ENCODE results near the gene PDE6G.
"Not testable (repeated sequence)": the region's sequence is repeated elsewhere in the genome, so short reads cannot be mapped to it uniquely, and the experiment has no call there.

Gene PDE6G

DNA sequence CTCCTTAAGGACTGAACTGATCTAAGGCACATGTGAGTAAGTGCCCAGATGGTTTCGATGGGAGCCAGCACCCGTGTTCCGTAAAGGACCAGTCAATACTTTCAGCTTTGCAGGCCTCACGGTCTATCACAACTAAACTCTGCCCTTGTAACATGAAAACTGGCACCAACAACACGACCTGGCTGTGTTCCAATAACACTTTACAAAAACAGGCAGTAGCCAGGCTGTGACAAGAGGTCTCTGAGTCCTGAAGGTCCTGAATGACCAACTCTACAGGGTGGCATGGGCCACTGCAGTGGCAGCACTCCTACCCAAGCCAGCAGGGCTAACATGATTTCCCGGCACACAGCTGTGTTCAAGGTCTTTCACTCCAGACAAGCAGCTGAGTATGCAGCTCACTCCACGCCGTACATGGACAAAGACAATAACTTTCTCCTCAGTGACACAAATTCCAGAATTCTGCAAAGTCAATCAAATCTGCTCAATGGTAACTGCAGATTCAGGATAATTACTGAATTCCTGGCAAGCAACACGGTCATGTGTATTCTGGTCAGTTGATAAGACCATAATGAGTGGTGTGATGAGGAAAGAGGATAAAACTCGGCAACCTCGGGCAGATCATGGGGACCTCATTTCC, 34.7 kb downstream of the PDE6G start:
- DNase-seq, result no peak

DNA sequence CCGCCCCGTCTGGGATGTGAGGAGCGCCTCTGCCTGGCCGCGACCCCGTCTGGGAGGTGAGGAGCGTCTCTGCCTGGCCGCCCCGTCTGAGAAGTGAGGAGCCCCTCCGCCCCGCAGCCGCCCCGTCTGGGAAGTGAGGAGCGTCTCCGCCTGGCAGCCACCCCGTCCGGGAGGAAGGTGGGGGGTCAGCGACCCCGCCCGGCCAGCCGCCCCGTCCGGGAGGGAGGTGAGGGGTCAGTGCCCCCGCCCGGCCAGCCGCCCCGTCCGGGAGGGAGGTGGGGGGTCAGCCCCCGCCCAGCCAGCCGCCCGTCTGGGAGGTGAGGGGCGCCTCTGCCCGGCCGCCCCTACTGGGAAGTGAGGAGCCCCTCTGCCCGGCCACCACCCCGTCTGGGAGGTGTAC, 38.0 kb downstream of the PDE6G start:
- not testable (repeated sequence) for DNase-seq

DNA sequence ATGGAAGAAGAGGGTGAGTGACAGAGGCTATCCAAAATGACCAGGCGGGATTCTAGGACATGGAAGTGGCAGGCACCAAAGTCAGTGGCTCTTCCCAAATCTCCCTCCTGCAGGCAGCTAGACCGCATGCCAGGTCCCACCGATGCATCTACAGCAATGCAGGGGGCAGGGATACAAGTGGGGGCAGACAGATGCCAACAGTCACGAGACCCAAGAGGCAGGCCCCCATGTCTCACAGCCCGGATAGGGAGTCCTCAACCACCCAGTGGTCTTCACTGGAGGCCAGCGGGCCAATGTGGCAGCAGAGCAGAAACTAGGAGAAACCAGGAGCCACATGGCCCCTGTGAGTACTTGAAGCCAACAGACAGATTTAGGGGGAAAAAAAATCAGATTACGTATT, 39.5 kb downstream of the PDE6G start:
- DNase-seq, result no peak

DNA sequence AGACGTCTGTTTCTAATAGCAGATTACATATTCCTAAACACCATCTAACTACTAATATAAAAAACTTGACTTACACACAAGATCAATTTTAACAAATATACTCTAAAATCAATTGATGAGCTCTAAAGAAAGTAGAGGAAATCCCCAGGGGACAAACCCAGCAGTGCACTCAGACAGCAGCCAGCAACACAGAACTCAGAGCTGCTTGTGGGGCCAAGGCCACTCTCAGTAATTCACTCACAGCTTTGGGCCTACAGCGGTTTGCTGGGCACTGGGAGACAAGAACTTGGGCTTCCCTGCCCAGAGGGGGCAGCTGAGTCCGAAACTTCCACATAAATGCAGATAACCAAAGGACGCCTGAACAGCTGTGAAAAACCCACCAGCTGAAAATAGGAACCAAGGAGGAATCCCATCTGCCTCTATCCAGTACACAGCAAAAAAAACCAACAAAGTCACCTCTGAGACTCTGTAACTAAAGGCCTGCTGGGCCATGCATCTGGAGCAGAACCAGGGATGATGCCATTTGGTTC, 40.9 kb downstream of the PDE6G start:
- no peak for DNase-seq

DNA sequence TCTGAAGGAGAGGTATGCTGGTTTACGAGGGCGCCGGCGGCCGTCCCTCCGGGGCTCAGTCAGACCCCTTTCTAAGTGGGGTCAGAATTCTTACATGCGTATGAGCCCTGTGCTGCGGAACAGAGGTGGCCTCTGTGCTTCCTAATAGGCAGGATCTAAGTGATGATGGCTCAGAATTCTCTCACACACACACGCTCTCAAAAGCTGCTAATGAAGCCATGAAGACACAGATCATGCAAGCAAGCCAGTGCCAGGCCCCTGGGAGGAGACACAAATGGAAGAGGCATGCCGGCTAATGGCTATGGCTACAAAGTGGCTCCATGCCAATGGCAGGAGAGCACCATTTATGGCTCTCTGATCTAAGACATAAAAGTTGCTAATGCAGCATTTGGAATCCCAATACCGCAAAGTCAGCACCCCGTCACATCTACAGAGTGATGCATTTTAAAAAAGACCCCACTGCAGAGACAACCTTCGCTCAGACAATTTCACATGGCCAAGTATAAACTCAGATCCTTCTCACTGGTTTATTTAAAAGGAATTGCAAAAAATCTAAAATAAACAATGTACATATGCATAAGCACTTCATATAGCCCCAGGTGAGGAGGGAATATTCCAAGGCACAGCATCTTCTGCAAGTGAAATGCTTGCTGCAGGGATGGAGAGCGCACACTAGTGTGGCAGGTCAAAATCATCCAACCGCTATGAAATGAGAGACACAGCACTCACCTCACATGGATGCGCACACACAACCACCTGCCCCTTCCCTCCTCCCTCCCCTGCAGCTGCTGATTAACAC, 44.0 kb downstream of the PDE6G start:
- no peak for DNase-seq

DNA sequence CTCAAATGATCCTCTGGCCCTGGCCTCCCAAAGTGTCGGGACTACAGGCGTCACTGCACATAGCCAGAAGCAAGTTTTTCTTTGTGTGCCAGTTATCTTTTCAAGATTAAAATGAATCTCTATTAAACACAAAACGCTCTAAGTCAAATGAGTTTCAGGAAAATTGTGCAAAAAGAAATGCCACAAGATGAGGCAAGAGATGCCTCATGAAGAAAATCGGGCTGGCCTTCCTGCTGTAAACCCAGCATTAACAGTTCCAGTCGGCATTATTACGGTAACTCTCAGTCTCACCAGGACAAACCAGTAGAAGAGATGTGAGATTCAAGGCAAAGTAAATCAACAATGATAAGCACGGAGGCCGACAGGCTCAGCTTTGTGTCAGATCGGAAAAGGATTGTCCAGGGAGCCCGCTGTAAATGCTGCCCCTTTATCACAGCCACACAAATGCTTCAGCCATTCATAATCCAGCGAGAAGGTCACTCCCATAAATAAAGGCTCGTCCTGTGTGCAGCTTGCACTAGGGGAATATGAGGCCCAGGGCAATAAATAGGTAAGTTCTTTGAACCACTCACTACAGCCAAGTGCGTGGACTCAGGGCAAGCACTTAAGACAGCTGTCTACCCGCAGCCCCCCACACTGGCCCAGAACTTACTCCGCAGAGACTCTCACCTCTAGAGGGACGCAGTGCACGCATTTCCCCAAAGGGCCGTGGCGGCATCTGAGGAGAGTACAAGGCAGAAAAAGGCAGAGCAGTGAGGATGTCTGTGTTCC, 46.6 kb downstream of the PDE6G start:
- no peak for DNase-seq

DNA sequence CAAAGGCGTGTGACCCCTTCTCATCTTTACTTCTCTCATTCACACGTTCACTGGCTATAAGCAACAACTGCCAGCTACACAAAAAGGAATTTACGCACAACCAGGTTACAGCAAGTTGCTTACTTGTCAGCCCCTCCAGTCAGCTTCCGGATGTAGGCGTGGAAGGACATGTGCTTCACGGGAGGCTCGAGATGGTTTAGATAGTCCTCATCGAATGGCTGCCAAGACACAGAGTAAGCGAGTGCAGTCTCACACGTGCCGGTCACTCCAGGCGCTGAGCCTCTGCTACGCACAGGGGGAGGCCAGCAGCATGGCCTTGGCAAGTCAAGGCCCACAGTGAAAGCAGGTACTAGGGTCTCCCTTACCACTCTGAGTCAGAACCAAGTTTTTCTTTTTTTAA, 47.7 kb downstream of the PDE6G start:
- DNase-seq, result no peak

DNA sequence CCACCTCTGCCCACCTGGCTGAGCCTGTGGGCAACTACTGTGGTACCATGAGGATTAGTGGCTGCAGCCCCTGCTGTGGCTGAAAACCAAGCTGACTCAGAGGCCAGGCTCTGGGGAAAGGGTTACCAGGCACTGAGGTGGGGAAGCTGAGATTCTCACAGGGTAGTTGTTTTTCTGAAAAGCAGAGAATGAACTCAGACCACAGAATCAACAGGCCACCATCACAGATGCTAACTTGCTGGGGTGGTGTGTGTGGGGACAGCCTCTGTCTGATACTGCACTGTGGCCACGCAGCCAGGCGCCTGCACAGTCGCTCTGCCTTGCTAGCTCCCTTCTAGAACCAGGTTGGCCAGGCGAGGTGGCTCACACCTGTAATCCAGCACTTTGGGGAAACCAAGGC, 48.3 kb downstream of the PDE6G start:
- DNase-seq, result no peak

DNA sequence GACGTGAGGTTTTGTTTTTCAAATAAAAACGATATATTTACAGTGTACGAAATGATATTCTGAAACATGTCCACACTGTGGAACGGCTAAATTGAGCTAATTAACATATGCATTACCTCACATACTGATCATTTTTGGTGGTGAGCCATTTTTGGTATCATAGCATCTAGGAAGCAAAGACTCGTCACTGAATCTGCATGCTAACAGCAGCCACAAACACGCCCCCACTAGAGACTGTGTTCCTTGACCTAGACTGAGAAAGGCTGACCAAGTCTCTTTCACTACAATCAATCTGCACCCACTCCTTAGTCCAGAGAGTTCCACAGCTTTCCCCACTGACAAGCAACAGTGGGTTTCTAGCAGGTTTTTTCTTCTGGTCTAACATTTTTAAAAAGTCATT, 48.9 kb downstream of the PDE6G start:
- DNase-seq, result no peak

DNA sequence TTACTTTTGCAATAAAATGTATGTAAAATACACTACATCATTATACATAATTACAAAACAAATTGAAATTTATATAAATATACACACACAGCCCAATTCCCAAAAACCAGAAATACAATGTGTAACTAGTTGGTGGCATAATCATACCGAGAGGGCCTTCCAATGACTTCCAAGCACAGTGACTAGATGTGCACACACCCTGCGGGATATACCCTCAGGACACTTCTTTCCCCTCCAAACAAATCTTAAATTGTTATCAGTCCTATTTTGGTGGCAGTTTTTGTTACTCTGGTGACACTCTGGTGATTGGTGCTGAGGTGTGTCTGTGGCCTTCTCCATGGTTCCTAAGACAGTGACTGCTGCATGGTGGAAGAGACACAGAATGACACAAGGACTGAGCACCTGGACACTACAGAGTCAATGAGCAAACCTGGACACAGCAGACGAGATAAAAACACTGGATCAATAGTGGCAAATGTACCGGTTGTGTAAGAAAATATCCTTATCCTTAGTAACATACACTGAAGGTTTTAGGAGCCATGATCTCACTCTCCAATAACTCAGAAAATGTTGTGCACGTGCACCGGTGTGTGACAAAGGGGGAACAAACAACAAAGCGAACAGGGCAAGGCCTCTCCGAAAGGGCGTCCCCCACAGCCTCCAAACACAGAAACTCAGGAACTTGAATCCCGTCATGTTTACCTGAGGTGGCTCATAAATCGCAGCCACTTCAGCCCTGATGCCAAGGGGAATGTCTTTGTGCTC, 52.3 kb downstream of the PDE6G start:
- no peak for DNase-seq

DNA sequence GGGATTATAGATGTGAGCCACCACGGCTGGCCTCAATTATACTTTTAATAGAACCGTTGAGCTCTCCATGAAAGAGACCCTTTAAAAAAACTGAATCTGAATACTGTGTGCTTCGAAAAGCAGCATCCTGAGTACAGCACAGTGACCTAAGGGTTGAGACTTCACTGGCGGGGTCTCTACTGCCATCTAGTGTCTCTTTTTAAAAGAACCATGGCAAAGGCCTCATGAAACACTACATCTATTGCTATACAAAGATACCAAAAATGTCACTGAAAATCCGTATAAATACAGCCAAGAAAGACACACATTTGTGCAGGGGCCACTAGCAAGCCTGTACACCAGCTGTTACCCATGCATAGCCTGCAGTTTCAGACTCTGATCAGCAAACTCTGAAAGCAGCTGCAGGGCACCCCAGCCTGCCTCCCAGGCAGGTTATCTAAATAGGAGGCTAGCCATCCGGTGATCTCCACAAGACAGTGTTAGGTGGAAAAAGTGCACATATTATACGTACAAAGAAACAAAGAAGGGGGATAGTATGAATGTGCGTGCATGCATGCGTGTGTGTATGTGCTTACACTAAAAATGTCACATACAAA, 54.7 kb downstream of the PDE6G start:
- DNase-seq, result peak; percentile 78
